GM19452 (cell line): Measurements from ENCODE around the gene CDC42BPG.

ENCODE experiments used
- ATAC-seq: cut with Tn5 transposase; IDR thresholded peaks from one replicate; pipeline ENCODE4 v1.9.1; 2021; ENCODE audit not compliant: unreplicated experiment

Gene CDC42BPG

GRCh38 chr11:64844330-64845128 lies at the start of gene CDC42BPG:
TSS of gene CDC42BPG (minus strand) at chr11:64844653. CDS start at chr11:64844569, 84 bp downstream.
- no peak for ATAC-seq

GRCh38 chr11:64893194-64894069 lies 49.0 kb upstream of the CDC42BPG start:
- no peak for ATAC-seq

GRCh38 chr11:64892838-64893193 lies 48.4 kb upstream of the CDC42BPG start:
- ATAC-seq = no peak

- ATAC-seq = no peak
Observed at GRCh38 chr11:64892411-64892831, 48.0 kb upstream of the CDC42BPG start.

- no peak for ATAC-seq
Observed at GRCh38 chr11:64891880-64892279, 47.4 kb upstream of the CDC42BPG start.

- no peak for ATAC-seq
Observed at GRCh38 chr11:64891215-64891848, 46.9 kb upstream of the CDC42BPG start.

- no peak for ATAC-seq
Observed at GRCh38 chr11:64890522-64890939, 46.1 kb upstream of the CDC42BPG start.

GRCh38 chr11:64888729-64889511 lies 44.5 kb upstream of the CDC42BPG start:
- no peak for ATAC-seq

- no peak for ATAC-seq
Observed at GRCh38 chr11:64888406-64888728, 43.9 kb upstream of the CDC42BPG start.

- peak; percentile 66 for ATAC-seq
Observed at GRCh38 chr11:64887757-64888405, 43.4 kb upstream of the CDC42BPG start.

- ATAC-seq = no peak
Observed at GRCh38 chr11:64887234-64887756, 42.8 kb upstream of the CDC42BPG start.

GRCh38 chr11:64885367-64886286 lies 41.2 kb upstream of the CDC42BPG start:
- no peak for ATAC-seq

GRCh38 chr11:64884019-64884418 lies 39.6 kb upstream of the CDC42BPG start:
- no peak for ATAC-seq

- no peak for ATAC-seq
Observed at GRCh38 chr11:64883575-64883974, 39.1 kb upstream of the CDC42BPG start.

GRCh38 chr11:64882243-64882642 lies 37.8 kb upstream of the CDC42BPG start:
- ATAC-seq = no peak

GRCh38 chr11:64881476-64881875 lies 37.0 kb upstream of the CDC42BPG start:
- ATAC-seq = no peak

GRCh38 chr11:64880240-64881001 lies 36.0 kb upstream of the CDC42BPG start:
- ATAC-seq = no peak

GRCh38 chr11:64879244-64879900 lies 34.9 kb upstream of the CDC42BPG start:
- ATAC-seq = no peak
